ENCODE measurements around the gene FEM1C.

The FEM1C gene

GRCh38 chr5:115551415-115551814 lies 6.8 kb upstream of the FEM1C start:
- DNase-seq (ENCODE audit: low read depth), result no peak

GRCh38 chr5:115549154-115549553 lies 4.6 kb upstream of the FEM1C start:
- no peak overlapping the region for H3K4me3 ChIP-seq (ENCODE audit: low read depth, low read length)
- DNase-seq (ENCODE audit: low read depth), result no peak
- in situ Hi-C loops (cut with HindIII; ENCODE audit: low sequenced_read_pairs), result no loop called here
- TF ChIP-seq CTCF (IDR thresholded peaks at IDR 0.05; ENCODE audit: low read depth, low read length, missing control alignments), result peak; percentile 37

More at GRCh38 chr5:115551415-115551814, 6.8 kb upstream of the FEM1C start:
- H3K4me3 ChIP-seq (ENCODE audit: low read depth, low read length), result no peak overlapping the region
- in situ Hi-C loops (cut with HindIII; ENCODE audit: low sequenced_read_pairs), result no loop called here
- no peak for TF ChIP-seq CTCF (IDR thresholded peaks at IDR 0.05; ENCODE audit: low read depth, low read length, missing control alignments)

- no peak for DNase-seq (ENCODE audit: low read depth)
- H3K4me3 ChIP-seq (ENCODE audit: low read depth, low read length), result no peak overlapping the region
- TF ChIP-seq CTCF (IDR thresholded peaks at IDR 0.05; ENCODE audit: low read depth, low read length, missing control alignments), result no peak
- in situ Hi-C loops (cut with HindIII; ENCODE audit: low sequenced_read_pairs), result no loop called here
These were observed 4.1 kb upstream of the FEM1C start for GRCh38 chr5:115548683-115549082.

GRCh38 chr5:115545351-115545882 lies 842 bp upstream of the FEM1C start:
- DNase-seq (ENCODE audit: low read depth), result no peak
- no peak for TF ChIP-seq CTCF (IDR thresholded peaks at IDR 0.05; ENCODE audit: low read depth, low read length, missing control alignments)
- in situ Hi-C loops (cut with HindIII; ENCODE audit: low sequenced_read_pairs), result no loop called here
- no peak overlapping the region for H3K4me3 ChIP-seq (ENCODE audit: low read depth, low read length)

- H3K4me3 ChIP-seq (ENCODE audit: low read depth, low read length), result peak overlapping the region; percentile 66
- no peak for TF ChIP-seq CTCF (IDR thresholded peaks at IDR 0.05; ENCODE audit: low read depth, low read length, missing control alignments)
- DNase-seq (ENCODE audit: low read depth), result no peak
- in situ Hi-C loops (cut with HindIII; ENCODE audit: low sequenced_read_pairs), result no loop called here
These were observed 536 bp downstream of the FEM1C start for GRCh38 chr5:115544043-115544435.

- in situ Hi-C loops (cut with HindIII; ENCODE audit: low sequenced_read_pairs), result no loop called here
- peak; percentile 38 for DNase-seq (ENCODE audit: low read depth)
- peak overlapping the region; percentile 66 for H3K4me3 ChIP-seq (ENCODE audit: low read depth, low read length)
- no peak for TF ChIP-seq CTCF (IDR thresholded peaks at IDR 0.05; ENCODE audit: low read depth, low read length, missing control alignments)
These were observed 1.1 kb downstream of the FEM1C start for GRCh38 chr5:115543365-115544042.
